H1 (cell line): Measurements from ENCODE around the gene TOP2A. TPM values are rescaled to one million over a fixed set of nuclear protein-coding genes. Genes with fewer than 3 reads are reported as not detected.

ENCODE experiments used
- CTCF ChIA-PET: fragments of 300-600 bp; sonication (Branson Sonifier 250); formaldehyde crosslinking; loops from one replicate; lab custom pipeline; 2021; ENCODE audit not compliant: partially characterized antibody; lab: Charles Lee
- POLR2A ChIA-PET: fragments of 300-600 bp; sonication (Branson Sonifier 250); formaldehyde crosslinking; loops from one replicate; lab custom pipeline; 2021; ENCODE audit warnings: inconsistent platforms; ENCODE audit not compliant: partially characterized antibody; lab: Charles Lee
- DNase-seq, 2 experiments: peaks; one replicate each; pipeline versions ENCODE4 v3.0.0 to v3.0.0-alpha.2; 2010 to 2022; ENCODE audit warnings: low spot score in 2 of 2, low read depth in 1 of 2, mixed read lengths in 1 of 2
- FAIRE-seq: peaks from 2 replicates; lab custom pipeline; 2011; peaks lifted over from hg19 to GRCh38; lab: Jason Lieb, UNC
- H2AFZ ChIP-seq: 2 replicates; pipeline ENCODE4 v1.8.1; 2012; ENCODE audit warnings: low read length, inconsistent platforms
- H2AK5ac ChIP-seq: 2 replicates; pipeline ENCODE4 v1.6.1; 2013; ENCODE audit warnings: low read depth, low read length
- H2BK120ac ChIP-seq: replicated peaks from 2 replicates; pipeline ENCODE3; 2013; ENCODE audit warnings: low read depth, low read length, inconsistent platforms
- H2BK12ac ChIP-seq: 2 replicates; pipeline ENCODE4 v1.6.1; 2013; ENCODE audit warnings: low read depth, low read length
- H2BK15ac ChIP-seq: 2 replicates; pipeline ENCODE4 v1.6.1; 2013; ENCODE audit warnings: low read length
- H2BK20ac ChIP-seq: 2 replicates; pipeline ENCODE4 v1.6.1; 2013; ENCODE audit warnings: low read length
- H2BK5ac ChIP-seq: 2 replicates; pipeline ENCODE4 v1.6.1; 2013; ENCODE audit warnings: low read depth, low read length
- H3K14ac ChIP-seq: 2 replicates; pipeline ENCODE4 v1.6.1; 2013; ENCODE audit warnings: inconsistent platforms; ENCODE audit not compliant: insufficient read length
- H3K18ac ChIP-seq: 2 replicates; pipeline ENCODE4 v1.6.1; 2013; ENCODE audit warnings: low read length; ENCODE audit errors: extremely low read depth
- H3K23ac ChIP-seq: 2 replicates; pipeline ENCODE4 v1.6.1; 2013; ENCODE audit warnings: inconsistent platforms; ENCODE audit not compliant: insufficient read length
- H3K23me2 ChIP-seq: 2 replicates; pipeline ENCODE4 v1.6.1; 2013; ENCODE audit warnings: low read depth, low read length
- H3K27ac ChIP-seq: 2 replicates; pipeline ENCODE4 v1.6.1; 2011; ENCODE audit warnings: low read depth, low read length, inconsistent platforms
- H3K27me3 ChIP-seq, 4 experiments: replicated peaks in 1 of 4; 1 replicate in 1 of 4; 2 replicates in 3 of 4; pipeline versions ENCODE4 v1.6.1 to v1.8.1; 2011 to 2013; ENCODE audit warnings: low read length in 3 of 4, mild to moderate bottlenecking in 3 of 4, inconsistent platforms in 2 of 4, mixed read lengths in 2 of 4, moderate library complexity in 1 of 4; ENCODE audit not compliant: control insufficient read depth in 3 of 4, insufficient read depth in 3 of 4; ENCODE audit errors: extremely low read depth in 1 of 4
- H3K36me3 ChIP-seq, 4 experiments: 2 replicates each; pipeline versions ENCODE4 v1.6.1 to v1.8.1; 2011 to 2013; ENCODE audit warnings: mild to moderate bottlenecking in 4 of 4, low read length in 3 of 4, moderate library complexity in 2 of 4, control low read depth in 1 of 4, inconsistent platforms in 1 of 4; ENCODE audit not compliant: insufficient read depth in 4 of 4, control insufficient read depth in 2 of 4
- H3K4ac ChIP-seq: replicated peaks from 2 replicates; pipeline ENCODE3; 2013; ENCODE audit warnings: low read length, low read depth, mixed read lengths, inconsistent platforms; ENCODE audit not compliant: insufficient read length
- H3K4me1 ChIP-seq, 4 experiments: replicated peaks in 1 of 4; 1 replicate in 1 of 4; 2 replicates in 3 of 4; pipeline versions ENCODE4 v1.6.1 to v1.8.1; 2011 to 2013; ENCODE audit warnings: low read length in 3 of 4, inconsistent platforms in 2 of 4, mixed read lengths in 1 of 4; ENCODE audit not compliant: insufficient read depth in 4 of 4, control insufficient read depth in 3 of 4
- H3K4me2 ChIP-seq, 2 experiments: 2 replicates each; pipeline versions ENCODE4 v1.6.1 to v1.8.1; 2011 to 2013; ENCODE audit warnings: low read depth in 2 of 2, low read length in 2 of 2, control low read depth in 1 of 2, inconsistent platforms in 1 of 2, mild to moderate bottlenecking in 1 of 2; ENCODE audit not compliant: insufficient read depth in 1 of 2
- H3K4me3 ChIP-seq, 4 experiments: fragments of 200-600, 300-600 bp in 1 of 4; sonication (generic), shearing (Covaris generic), sonication (Bioruptor Twin) in 1 of 4; 2 replicates each; pipeline versions ENCODE4 v1.5.1 to v1.8.1; 2011 to 2016; ENCODE audit warnings: low read length in 4 of 4, low read depth in 3 of 4, control low read depth in 2 of 4, inconsistent platforms in 2 of 4, mild to moderate bottlenecking in 2 of 4, mixed read lengths in 1 of 4, moderate library complexity in 1 of 4; ENCODE audit not compliant: insufficient read depth in 2 of 4; ENCODE audit errors: extremely low read depth in 1 of 4
- H3K56ac ChIP-seq: replicated peaks from 2 replicates; pipeline ENCODE3; 2013; ENCODE audit warnings: low read depth, mild to moderate bottlenecking, mixed read lengths, low read length, inconsistent platforms; ENCODE audit not compliant: insufficient read length
- H3K79me1 ChIP-seq: 2 replicates; pipeline ENCODE4 v1.6.1; 2013; ENCODE audit warnings: low read depth, low read length, control low read depth
- H3K79me2 ChIP-seq, 2 experiments: 2 replicates each; pipeline versions ENCODE4 v1.6.1 to v1.8.1; 2012 to 2013; ENCODE audit warnings: low read length in 2 of 2, mild to moderate bottlenecking in 2 of 2, inconsistent platforms in 1 of 2; ENCODE audit not compliant: insufficient read depth in 2 of 2, control insufficient read depth in 1 of 2
- H3K9ac ChIP-seq, 4 experiments: replicated peaks in 1 of 4; 1 replicate in 1 of 4; 2 replicates in 3 of 4; pipeline versions ENCODE4 v1.6.1 to v1.8.1; 2011 to 2013; ENCODE audit warnings: low read depth in 3 of 4, low read length in 3 of 4, control low read depth in 2 of 4, mild to moderate bottlenecking in 2 of 4, moderate library complexity in 2 of 4, inconsistent platforms in 1 of 4; ENCODE audit errors: extremely low read depth in 1 of 4
- H3K9me3 ChIP-seq, 2 experiments: 2 replicates each; pipeline versions ENCODE4 v1.6.1 to v1.8.1; 2012 to 2013; ENCODE audit warnings: mild to moderate bottlenecking in 2 of 2, moderate library complexity in 2 of 2, control low read depth in 1 of 2, inconsistent platforms in 1 of 2, low read depth in 1 of 2, low read length in 1 of 2, mixed read lengths in 1 of 2; ENCODE audit not compliant: insufficient read depth in 2 of 2
- H4K20me1 ChIP-seq, 2 experiments: replicated peaks in 1 of 2; 2 replicates each; pipeline versions ENCODE3 to v1.8.1; 2011 to 2013; ENCODE audit warnings: inconsistent platforms in 2 of 2, low read length in 2 of 2, mild to moderate bottlenecking in 1 of 2; ENCODE audit not compliant: insufficient read depth in 2 of 2, control insufficient read depth in 1 of 2
- H4K5ac ChIP-seq: 2 replicates; pipeline ENCODE4 v1.6.1; 2013; ENCODE audit warnings: low read length, low read depth, mixed read lengths, inconsistent platforms; ENCODE audit not compliant: insufficient read length
- H4K8ac ChIP-seq: 2 replicates; pipeline ENCODE4 v1.8.0; 2013; ENCODE audit warnings: mild to moderate bottlenecking, moderate library complexity, low read length, inconsistent platforms; ENCODE audit not compliant: insufficient read depth; ENCODE audit errors: extremely low read depth
- H4K91ac ChIP-seq: replicated peaks from 2 replicates; pipeline ENCODE3; 2013; ENCODE audit warnings: low read length, mixed read lengths, inconsistent platforms; ENCODE audit not compliant: insufficient read length
- ASH2L ChIP-seq: fragments of 200-600, 300-600 bp; sonication (generic); IDR thresholded peaks from one replicate; pipeline ENCODE4 v1.7.1; 2017; ENCODE audit warnings: low read length
- BCL11A ChIP-seq, 2 experiments: IDR thresholded peaks; one replicate each; pipeline ENCODE4 v1.6.1; 2011; ENCODE audit warnings: low read depth in 2 of 2, low read length in 2 of 2, mild to moderate bottlenecking in 2 of 2
- EP300 ChIP-seq, 2 experiments: IDR thresholded peaks; 1 replicate in 1 of 2; 2 replicates in 1 of 2; pipeline ENCODE4 v1.6.1; 2011 to 2012; ENCODE audit warnings: low read depth in 2 of 2, low read length in 2 of 2, mild to moderate bottlenecking in 2 of 2, borderline replicate concordance in 1 of 2, inconsistent platforms in 1 of 2, moderate library complexity in 1 of 2
- GTF2F1 ChIP-seq: IDR thresholded peaks from 2 replicates; pipeline ENCODE4 v1.6.1; 2012; ENCODE audit warnings: low read depth, low read length, improper control_type of control experiment, borderline replicate concordance
- HDAC6 ChIP-seq: IDR thresholded peaks from one replicate; pipeline ENCODE4 v1.7.1; 2012; ENCODE audit warnings: low read depth, mild to moderate bottlenecking, inconsistent platforms, low read length, moderate library complexity
- JUN ChIP-seq: IDR thresholded peaks from 2 replicates; pipeline ENCODE4 v1.6.1; 2011; ENCODE audit warnings: low read depth, mild to moderate bottlenecking, improper control_type of control experiment, low read length
- KDM1A ChIP-seq: fragments of 200-600, 300-600 bp; sonication (generic); IDR thresholded peaks from 2 replicates; pipeline ENCODE4 v1.7.1; 2016; ENCODE audit warnings: mild to moderate bottlenecking, low read length, borderline replicate concordance
- RBBP5 ChIP-seq: IDR thresholded peaks from 2 replicates; pipeline ENCODE4 v1.7.1; 2012; ENCODE audit warnings: low read depth, mild to moderate bottlenecking, inconsistent platforms, low read length, moderate library complexity, borderline replicate concordance
- RNF2 ChIP-seq: fragments of 200-900, 300-1000 bp; sonication (generic); IDR thresholded peaks from 2 replicates; pipeline ENCODE4 v1.7.1; 2016; ENCODE audit warnings: borderline replicate concordance, low read depth, mild to moderate bottlenecking, antibody characterized with exemption, low read length; ENCODE audit not compliant: poor library complexity, severe bottlenecking; ENCODE audit errors: missing control alignments
- TEAD4 ChIP-seq: IDR thresholded peaks from 2 replicates; pipeline ENCODE4 v1.6.1; 2012; ENCODE audit warnings: low read depth, low read length, inconsistent platforms, mixed read lengths
- WGBS, 2 experiments: shearing (Covaris generic) in 1 of 2; methylation state at CpG; one replicate each; pipeline versions ENCODE4 v1.1.6 to v1.1.7; 2013 to 2015; ENCODE audit warnings: low lambda C conversion rate in 2 of 2, mixed read lengths in 2 of 2, inconsistent platforms in 1 of 2, low coverage in 1 of 2, missing lambda C conversion rate in 1 of 2; ENCODE audit not compliant: insufficient replicate concordance in 2 of 2, insufficient coverage in 1 of 2, insufficient read length in 1 of 2; ENCODE audit errors: extremely low coverage in 1 of 2, missing lambda C conversion rate in 1 of 2; 5-methylcytosine and 5-hydroxymethylcytosine counted together
- polyA plus RNA-seq, 7 experiments: library from polyadenylated mRNA; depleted of rRNA in 3 of 7; stranded (reverse) in 5 of 7; unstranded in 2 of 7; fragments of >200 nt in 5 of 7; fragments of 200-250 nt in 2 of 7; gene quantifications; 1 replicate in 5 of 7; 2 replicates in 1 of 7; 4 replicates in 1 of 7; pipeline versions ENCODE4 v1.2.1 to v1.2.3, GENCODE V29; 2011 to 2013; ENCODE audit warnings: missing spikeins in 2 of 7, mixed read lengths in 2 of 7
- total RNA-seq: library from RNA; stranded (reverse); fragmentation: NEBNext Ultra II Directional; extraction: Animal tissue kit (Norgen Biotek cat#: 25700); gene quantifications from 2 replicates; pipeline ENCODE4 v1.2.1, GENCODE V29; 2021

Gene TOP2A
- total and polyA plus RNA-seq, 2 of the 8 experiments (the other 6 are each of a cell fraction or from before 2014, with no cell fraction given): 83.1 to 291 TPM

DNA sequence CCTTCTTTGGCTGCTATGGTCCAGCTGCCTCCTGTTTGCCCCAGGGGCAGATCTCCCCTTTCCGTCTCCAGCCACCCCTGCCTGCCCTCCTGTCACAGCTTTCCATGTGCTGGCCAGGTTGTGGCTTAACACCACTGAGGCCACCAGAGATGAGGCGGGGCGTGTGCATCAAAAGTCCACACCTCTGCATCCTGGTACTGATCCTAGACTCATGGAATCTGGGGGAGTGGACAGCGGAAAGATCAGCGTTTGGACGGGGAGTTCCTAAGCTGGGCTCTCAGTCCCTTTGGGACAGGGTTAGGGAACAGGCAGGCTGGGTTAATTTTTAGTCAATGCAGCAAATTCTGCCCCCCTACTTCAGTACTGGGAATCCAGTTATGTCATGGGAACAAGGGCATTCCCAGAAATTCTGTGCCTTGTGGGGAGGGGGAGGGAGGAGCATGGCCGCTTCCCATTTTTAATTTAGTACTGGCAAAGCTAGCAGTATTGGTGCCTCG lies 29.5 kb upstream of the TOP2A start:
- no peaks in the 10 kb centered on the region for H3K36me3 ChIP-seq
- peak overlapping the region; percentile 3; the same call in 1 of the 2 replicates for H3K18ac ChIP-seq
- H2AK5ac ChIP-seq: no peak overlapping the region
- DNase-seq: no peak
- no peak overlapping the region for H4K91ac ChIP-seq
- H2BK120ac ChIP-seq: no peak overlapping the region
- H3K4me1 ChIP-seq: peaks cover 5 to 27% (median 13%) of the 10 kb centered on the region in 4 experiments
- CTCF ChIA-PET: interaction anchor here (0.9 to 34.1 kb wide), 14 partner anchors 2 to 173 kb away, joined by 3 to 739 read pairs (median 6); partner anchors contain the start of gene IGFBP4
- H3K4ac ChIP-seq: no peak overlapping the region
- H2BK12ac ChIP-seq: 0 out of 2 replicates have a peak overlapping the region, but pooled peaks have one; percentile 53
- no peak overlapping the region for H4K8ac ChIP-seq
- no peaks in the 10 kb centered on the region for H3K9me3 ChIP-seq
- peaks cover 11% of the 10 kb centered on the region for H3K79me1 ChIP-seq
- no peak overlapping the region for H3K9ac ChIP-seq
- no peak overlapping the region for H4K5ac ChIP-seq
- FAIRE-seq: no peak
- no peak overlapping the region for H3K56ac ChIP-seq
- no peak overlapping the region for H3K23ac ChIP-seq
- H2BK20ac ChIP-seq: no peak overlapping the region
- WGBS, 2 experiments: 86% methylated on average over 8 of the region's 8 CpGs; no CpG with 5 or more reads in 1 of the 2 experiments
- no peak overlapping the region for H3K14ac ChIP-seq
- POLR2A ChIA-PET: interaction anchor here (0.7 to 2.0 kb wide), 8 partner anchors 9 to 378 kb away, joined by 3 to 5 read pairs (median 4); no protein-coding TSS in a partner anchor
- H3K4me3 ChIP-seq: no peak overlapping the region
- H4K20me1 ChIP-seq: peaks cover 2 to 4% of the 10 kb centered on the region in 2 experiments
- H3K23me2 ChIP-seq: peaks cover 14% of the 10 kb centered on the region
- H2BK15ac ChIP-seq: 0 out of 2 replicates have a peak overlapping the region, but pooled peaks have one; percentile 14
- H3K79me2 ChIP-seq: peaks cover 0 to 54% of the 10 kb centered on the region in 2 experiments; a peak in 3 of 4 replicates
- peaks cover 0 to 4% (median 0%) of the 10 kb centered on the region in 4 experiments; a peak in 3 of 7 replicates for H3K27me3 ChIP-seq
- 0 out of 2 replicates have a peak overlapping the region, but pooled peaks have one; percentile 49 for H2BK5ac ChIP-seq
- H3K4me2 ChIP-seq: no peak overlapping the region; a peak in 1 of 4 replicates
- H2AFZ ChIP-seq: no peak overlapping the region
- no peak overlapping the region for H3K27ac ChIP-seq
- no peak for TF ChIP-seq ASH2L
- no peak for TF ChIP-seq JUN
- TF ChIP-seq HDAC6: no peak
- TF ChIP-seq TEAD4: no peak
- no peak for TF ChIP-seq BCL11A (IDR thresholded peaks at IDR 0.05; ENCODE audit: low read depth in 2 of 2, low read length in 2 of 2)
- no peak for TF ChIP-seq GTF2F1
- TF ChIP-seq EP300 (IDR thresholded peaks at IDR 0.05; ENCODE audit: borderline replicate concordance in 1 of 2, low read depth in 2 of 2, low read length in 2 of 2): no peak
- no peak for TF ChIP-seq RBBP5
- no peak for TF ChIP-seq RNF2
- no peak for TF ChIP-seq KDM1A
